H9 (cell line): ENCODE data around the gene RCAN2. TPM values are rescaled to one million over a fixed set of nuclear protein-coding genes. Genes with fewer than 3 reads are reported as not detected.
"Not testable (repeated sequence)": the region's sequence is repeated elsewhere in the genome, so short reads cannot be mapped to it uniquely, and the experiment has no call there.

Experiments
- DNase-seq: peaks from one replicate; pipeline ENCODE4 v3.0.0-alpha.2; 2017
- H2AFZ ChIP-seq: one replicate; pipeline ENCODE4 v1.6.1; 2013; ENCODE audit warnings: mild to moderate bottlenecking, low read length, control low read depth, moderate library complexity
- H2AK5ac ChIP-seq: 2 replicates; pipeline ENCODE4 v1.6.1; 2013; ENCODE audit warnings: low read length, control low read depth, mixed read lengths; ENCODE audit not compliant: insufficient read length
- H2BK120ac ChIP-seq: one replicate; pipeline ENCODE4 v1.6.1; 2013; ENCODE audit warnings: low read depth, mild to moderate bottlenecking, low read length, control low read depth, inconsistent platforms; ENCODE audit not compliant: poor library complexity, severe bottlenecking
- H2BK12ac ChIP-seq: 2 replicates; pipeline ENCODE4 v1.6.1; 2013; ENCODE audit warnings: low read length, control low read depth, mixed read lengths, low read depth; ENCODE audit not compliant: insufficient read length
- H2BK15ac ChIP-seq: 2 replicates; pipeline ENCODE4 v1.6.1; 2013; ENCODE audit warnings: low read depth, low read length, control low read depth
- H2BK20ac ChIP-seq: one replicate; pipeline ENCODE4 v1.6.1; 2013; ENCODE audit warnings: low read depth, mild to moderate bottlenecking, low read length, control low read depth, inconsistent platforms; ENCODE audit not compliant: poor library complexity, severe bottlenecking
- H2BK5ac ChIP-seq: 2 replicates; pipeline ENCODE4 v1.6.1; 2013; ENCODE audit warnings: low read length, control low read depth, mixed read lengths; ENCODE audit not compliant: insufficient read length
- H3K14ac ChIP-seq: 2 replicates; pipeline ENCODE4 v1.6.1; 2013; ENCODE audit warnings: low read length, control low read depth; ENCODE audit not compliant: insufficient read depth
- H3K18ac ChIP-seq: 2 replicates; pipeline ENCODE4 v1.6.1; 2013; ENCODE audit warnings: low read depth, mild to moderate bottlenecking, mixed read lengths, low read length, control low read depth; ENCODE audit not compliant: insufficient read length
- H3K23ac ChIP-seq: 2 replicates; pipeline ENCODE4 v1.6.1; 2013; ENCODE audit warnings: low read length, control low read depth, mixed read lengths, low read depth; ENCODE audit not compliant: insufficient read length
- H3K23me2 ChIP-seq: 2 replicates; pipeline ENCODE4 v1.6.1; 2013; ENCODE audit warnings: low read depth, mild to moderate bottlenecking, mixed read lengths, low read length, control low read depth; ENCODE audit not compliant: insufficient read length, poor library complexity, severe bottlenecking
- H3K27ac ChIP-seq: 2 replicates; pipeline ENCODE4 v1.5.1; 2013; ENCODE audit warnings: low read length, control low read depth, mixed read lengths, low read depth; ENCODE audit not compliant: insufficient read length
- H3K27me3 ChIP-seq: 2 replicates; pipeline ENCODE4 v1.6.1; 2013; ENCODE audit warnings: low read length, control low read depth, inconsistent platforms; ENCODE audit not compliant: insufficient read depth
- H3K4ac ChIP-seq: 2 replicates; pipeline ENCODE4 v1.6.1; 2013; ENCODE audit warnings: low read depth, mild to moderate bottlenecking, control low read depth, inconsistent platforms, low read length, moderate library complexity
- H3K4me1 ChIP-seq: 2 replicates; pipeline ENCODE4 v1.6.1; 2013; ENCODE audit warnings: low read length, control low read depth, inconsistent platforms; ENCODE audit not compliant: insufficient read depth
- H3K4me2 ChIP-seq: 2 replicates; pipeline ENCODE4 v1.6.1; 2013; ENCODE audit warnings: low read length, control low read depth, mixed read lengths; ENCODE audit not compliant: insufficient read length, insufficient read depth
- H3K56ac ChIP-seq: 2 replicates; pipeline ENCODE4 v1.6.1; 2013; ENCODE audit warnings: low read depth, mild to moderate bottlenecking, mixed read lengths, low read length, control low read depth; ENCODE audit not compliant: insufficient read length
- H3K79me1 ChIP-seq: 2 replicates; pipeline ENCODE4 v1.6.1; 2013; ENCODE audit warnings: low read depth, mild to moderate bottlenecking, moderate library complexity, low read length, control low read depth, inconsistent platforms; ENCODE audit not compliant: insufficient read depth, poor library complexity, severe bottlenecking
- H3K79me2 ChIP-seq: 2 replicates; pipeline ENCODE4 v1.6.1; 2013; ENCODE audit warnings: low read length, control low read depth, inconsistent platforms; ENCODE audit not compliant: insufficient read depth
- H3K9ac ChIP-seq: 2 replicates; pipeline ENCODE4 v1.6.1; 2013; ENCODE audit warnings: low read length, control low read depth, mixed read lengths; ENCODE audit not compliant: insufficient read length; ENCODE audit errors: extremely low read depth
- H3K9me3 ChIP-seq: one replicate; pipeline ENCODE4 v1.6.1; 2013; ENCODE audit warnings: low read depth, low read length, inconsistent platforms; ENCODE audit not compliant: control insufficient read depth
- H3T11ph ChIP-seq: one replicate; pipeline ENCODE4 v1.6.1; 2013; ENCODE audit warnings: mild to moderate bottlenecking, low read length, control low read depth, inconsistent platforms
- H4K20me1 ChIP-seq: one replicate; pipeline ENCODE4 v1.6.1; 2013; ENCODE audit not compliant: control insufficient read depth, insufficient read length, insufficient read depth
- H4K5ac ChIP-seq: 2 replicates; pipeline ENCODE4 v1.6.1; 2013; ENCODE audit warnings: low read depth, mild to moderate bottlenecking, mixed read lengths, low read length, control low read depth; ENCODE audit not compliant: insufficient read length
- H4K8ac ChIP-seq: replicated peaks from 2 replicates; pipeline ENCODE4 v1.6.1; 2013; ENCODE audit warnings: low read length, control low read depth, mixed read lengths, low read depth; ENCODE audit not compliant: insufficient read length
- H4K91ac ChIP-seq: 2 replicates; pipeline ENCODE4 v1.6.1; 2013; ENCODE audit warnings: low read depth, mild to moderate bottlenecking, moderate library complexity, mixed read lengths, low read length, control low read depth; ENCODE audit not compliant: insufficient read length
- H3K27ac Mint-ChIP-seq, 3 experiments: 2 replicates in 2 of 3; 3 replicates in 1 of 3; pipeline ENCODE4 v1.8.0; 2020 to 2021; ENCODE audit warnings: mixed read lengths in 3 of 3, mild to moderate bottlenecking in 1 of 3, moderate library complexity in 1 of 3
- H3K27me3 Mint-ChIP-seq: 2 replicates; pipeline ENCODE4 v1.8.0; 2021; ENCODE audit warnings: low read depth, mild to moderate bottlenecking, moderate library complexity, mixed read lengths
- H3K36me3 Mint-ChIP-seq, 3 experiments: 2 replicates in 2 of 3; 3 replicates in 1 of 3; pipeline ENCODE4 v1.8.0; 2020 to 2021; ENCODE audit warnings: low read depth in 3 of 3, mixed read lengths in 3 of 3; ENCODE audit not compliant: insufficient read depth in 1 of 3
- H3K4me1 Mint-ChIP-seq, 2 experiments: 2 replicates each; pipeline ENCODE4 v1.8.0; 2020; ENCODE audit warnings: mixed read lengths in 2 of 2
- H3K4me3 Mint-ChIP-seq, 2 experiments: 2 replicates in 1 of 2; 3 replicates in 1 of 2; pipeline ENCODE4 v1.8.0; 2020 to 2021; ENCODE audit warnings: mild to moderate bottlenecking in 2 of 2, mixed read lengths in 2 of 2, moderate library complexity in 1 of 2
- H3K9me3 Mint-ChIP-seq, 2 experiments: 2 replicates in 1 of 2; 3 replicates in 1 of 2; pipeline ENCODE4 v1.8.0; 2020; ENCODE audit warnings: mild to moderate bottlenecking in 2 of 2, mixed read lengths in 2 of 2, moderate library complexity in 1 of 2
- CTCF ChIP-seq: fragments of 200-600 bp; sonication (generic); conservative IDR thresholded peaks from 3 replicates; pipeline ENCODE4 v1.8.0; 2021; ENCODE audit warnings: antibody characterized with exemption, mild to moderate bottlenecking
- WGBS: extraction: QIAGEN DNeasy Blood & Tissue Kit; methylation state at CpG from one replicate; pipeline ENCODE4 v1.1.7; 2013; ENCODE audit warnings: missing lambda C conversion rate, low lambda C conversion rate, mixed read lengths; ENCODE audit not compliant: insufficient read length; ENCODE audit errors: extremely low coverage; 5-methylcytosine and 5-hydroxymethylcytosine counted together
- total RNA-seq: library from RNA; stranded (reverse); gene quantifications from 2 replicates; pipeline ENCODE4 v1.2.1, GENCODE V29; 2021

Gene RCAN2
- total RNA-seq, 1 experiment from 2014 or later = 3.0 TPM

GRCh38 chr6:46333481-46333880 is 157.8 kb downstream of the RCAN2 start:
- Histone ChIP-seq H3K56ac (no peak overlapping the region), H3K14ac (no peak overlapping the region), H3K4me2 (no peak overlapping the region), H3K27ac (no peak overlapping the region), H4K8ac (no peak overlapping the region), H2AFZ (no peak overlapping the region), H3K18ac (no peak overlapping the region), H3T11ph (no peak overlapping the region), H2BK5ac (no peak overlapping the region), H4K91ac (no peak overlapping the region), H3K4ac (no peak overlapping the region), H3K4me1 (no peaks in the 10 kb centered on the region), H3K9me3 (no peaks in the 10 kb centered on the region), H4K5ac (no peak overlapping the region), H2BK20ac (no peak overlapping the region), H2BK15ac (no peak overlapping the region), H3K23me2 (no peaks in the 10 kb centered on the region), H3K79me2 (no peaks in the 10 kb centered on the region), H4K20me1 (no peaks in the 10 kb centered on the region), H3K9ac (no peak overlapping the region), H3K27me3 (no peaks in the 10 kb centered on the region), H2BK12ac (no peak overlapping the region), H3K23ac (no peak overlapping the region), H2BK120ac (no peak overlapping the region), H2AK5ac (no peak overlapping the region), H3K79me1 (no peaks in the 10 kb centered on the region)
- TF ChIP-seq CTCF = no peak
- no peak overlapping the region for H3K4me3 Mint-ChIP-seq
- H3K4me1 Mint-ChIP-seq = no peaks in the 10 kb centered on the region
- H3K36me3 Mint-ChIP-seq = no peaks in the 10 kb centered on the region
- H3K27me3 Mint-ChIP-seq = no peaks in the 10 kb centered on the region
- no peak for DNase-seq
- WGBS = no CpG with 5 or more reads among the region's 1 CpG
- H3K27ac Mint-ChIP-seq = no peak overlapping the region
- no peaks in the 10 kb centered on the region for H3K9me3 Mint-ChIP-seq

- H2AFZ ChIP-seq, H4K91ac ChIP-seq, DNase-seq, H3K27ac Mint-ChIP-seq, H3K79me1 ChIP-seq, H4K8ac ChIP-seq, H3K9me3 Mint-ChIP-seq, H4K5ac ChIP-seq, H3K9ac ChIP-seq, H3K4me2 ChIP-seq, H3K23ac ChIP-seq, H2BK20ac ChIP-seq, H2BK12ac ChIP-seq, H3K4me3 Mint-ChIP-seq, H3K36me3 Mint-ChIP-seq, H3K56ac ChIP-seq, H3K4me1 ChIP-seq, H3K23me2 ChIP-seq, H3K4ac ChIP-seq, H3K14ac ChIP-seq, H3K27me3 Mint-ChIP-seq, H2AK5ac ChIP-seq, H2BK120ac ChIP-seq, H3K27ac ChIP-seq, H3K4me1 Mint-ChIP-seq, H3K9me3 ChIP-seq, H2BK5ac ChIP-seq, H3K79me2 ChIP-seq, H3T11ph ChIP-seq, H3K18ac ChIP-seq, H2BK15ac ChIP-seq, H4K20me1 ChIP-seq, H3K27me3 ChIP-seq: not testable (repeated sequence)
These were observed 158.8 kb downstream of the RCAN2 start for GRCh38 chr6:46332448-46332847.
